Measurements from ENCODE around the gene FBXW4. TPM values are rescaled to one million over a fixed set of nuclear protein-coding genes. Genes with fewer than 3 reads are reported as not detected.

Gene FBXW4
- total and polyA plus RNA-seq, 2 donors: 32.0 to 32.9 TPM

DNA sequence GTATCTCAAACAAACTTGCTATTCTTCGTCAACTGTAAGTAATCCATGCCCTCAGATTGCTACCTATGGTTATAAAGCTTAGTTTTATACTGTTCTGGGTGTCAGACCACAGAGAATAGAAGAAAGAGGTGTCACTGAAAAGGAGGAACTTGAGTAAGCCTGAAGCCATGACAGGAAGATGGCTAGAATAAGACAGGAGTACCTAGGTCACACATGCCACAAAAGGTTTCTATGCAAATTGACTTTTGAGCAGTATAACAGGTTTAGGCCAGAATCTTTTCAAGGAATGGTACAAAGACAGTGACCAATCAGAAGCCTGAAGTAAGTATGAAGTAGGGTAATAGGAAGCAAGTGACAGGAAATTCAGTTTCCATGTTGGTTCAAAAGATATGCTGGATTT is 23.5 kb downstream of the FBXW4 start:
- 97% methylated on average over 1 of the region's 1 CpG for WGBS
- DNase-seq (ENCODE audit: low read depth in 6 of 9, low spot score in 9 of 9): no peak
- Histone ChIP-seq H3K36me3 (ENCODE audit: control insufficient read depth in 2 of 2, insufficient read depth in 2 of 2, low read length in 1 of 2) (peaks cover 53 to 64% of the 10 kb centered on the region in 2 donors), H3K27me3 (ENCODE audit: control insufficient read depth in 2 of 2, insufficient read depth in 1 of 2, low read length in 1 of 2) (no peaks in the 10 kb centered on the region), H3K27ac (ENCODE audit: low read depth in 1 of 2, low read length in 1 of 2) (no peak overlapping the region), H3K4me3 (ENCODE audit: low read length in 2 of 2) (no peak overlapping the region), H3K9me3 (ENCODE audit: control insufficient read depth in 2 of 2, insufficient read depth in 1 of 2, low read length in 1 of 2) (no peaks in the 10 kb centered on the region), H3K4me1 (ENCODE audit: control insufficient read depth in 2 of 2, insufficient read depth in 2 of 2, low read length in 2 of 2) (no peaks in the 10 kb centered on the region)

GRCh38 chr10:101670635-101671034 is 24.3 kb downstream of the FBXW4 start:
- Histone ChIP-seq H3K27ac (ENCODE audit: low read depth in 1 of 2, low read length in 1 of 2) (no peak overlapping the region), H3K36me3 (ENCODE audit: control insufficient read depth in 2 of 2, insufficient read depth in 2 of 2, low read length in 1 of 2) (peaks cover 61 to 70% of the 10 kb centered on the region in 2 donors), H3K4me3 (ENCODE audit: low read length in 2 of 2) (no peak overlapping the region), H3K27me3 (ENCODE audit: control insufficient read depth in 2 of 2, insufficient read depth in 1 of 2, low read length in 1 of 2) (no peaks in the 10 kb centered on the region), H3K4me1 (ENCODE audit: control insufficient read depth in 2 of 2, insufficient read depth in 2 of 2, low read length in 2 of 2) (no peaks in the 10 kb centered on the region), H3K9me3 (ENCODE audit: control insufficient read depth in 2 of 2, insufficient read depth in 1 of 2, low read length in 1 of 2) (no peaks in the 10 kb centered on the region)
- DNase-seq (ENCODE audit: low read depth in 6 of 9, low spot score in 9 of 9): peak in 1 of 9 donors; percentile 5

DNA sequence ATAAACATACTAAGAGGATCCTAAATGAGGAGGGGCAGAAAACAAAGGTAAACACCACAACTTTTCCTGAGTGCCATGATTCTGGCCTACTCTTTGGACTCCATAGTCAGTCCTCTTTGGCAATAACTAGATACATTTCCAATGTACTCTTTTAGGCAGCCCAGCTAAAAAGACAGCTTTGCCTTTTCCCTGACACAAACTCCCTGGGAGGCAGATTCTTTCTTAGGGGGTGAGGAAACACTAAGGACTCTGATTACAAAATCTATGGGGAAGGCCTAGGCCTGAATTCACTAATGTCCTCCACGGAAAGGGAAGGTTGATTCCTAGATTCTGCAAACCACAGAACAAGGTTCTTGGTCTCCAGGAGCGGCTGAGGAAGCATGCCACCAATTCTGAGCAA is 25.8 kb downstream of the FBXW4 start:
- 100% methylated on average over 2 of the region's 2 CpGs for WGBS
- Histone ChIP-seq H3K4me3 (ENCODE audit: low read length in 2 of 2) (no peak overlapping the region), H3K4me1 (ENCODE audit: control insufficient read depth in 2 of 2, insufficient read depth in 2 of 2, low read length in 2 of 2) (no peaks in the 10 kb centered on the region), H3K9me3 (ENCODE audit: control insufficient read depth in 2 of 2, insufficient read depth in 1 of 2, low read length in 1 of 2) (no peaks in the 10 kb centered on the region), H3K27ac (ENCODE audit: low read depth in 1 of 2, low read length in 1 of 2) (no peak overlapping the region), H3K36me3 (ENCODE audit: control insufficient read depth in 2 of 2, insufficient read depth in 2 of 2, low read length in 1 of 2) (peaks cover 62 to 75% of the 10 kb centered on the region in 2 donors), H3K27me3 (ENCODE audit: control insufficient read depth in 2 of 2, insufficient read depth in 1 of 2, low read length in 1 of 2) (no peaks in the 10 kb centered on the region)
- no peak for DNase-seq (ENCODE audit: low read depth in 6 of 9, low spot score in 9 of 9)

GRCh38 chr10:101668566-101668965 is 26.4 kb downstream of the FBXW4 start:
- H3K27me3 ChIP-seq (ENCODE audit: control insufficient read depth in 2 of 2, insufficient read depth in 1 of 2, low read length in 1 of 2): no peaks in the 10 kb centered on the region
- peaks cover 62 to 77% of the 10 kb centered on the region in 2 donors for H3K36me3 ChIP-seq (ENCODE audit: control insufficient read depth in 2 of 2, insufficient read depth in 2 of 2, low read length in 1 of 2)
- H3K9me3 ChIP-seq (ENCODE audit: control insufficient read depth in 2 of 2, insufficient read depth in 1 of 2, low read length in 1 of 2): no peaks in the 10 kb centered on the region
- no peak overlapping the region for H3K27ac ChIP-seq (ENCODE audit: low read depth in 1 of 2, low read length in 1 of 2)
- H3K4me3 ChIP-seq (ENCODE audit: low read length in 2 of 2): no peak overlapping the region
- DNase-seq (ENCODE audit: low read depth in 6 of 9, low spot score in 9 of 9): no peak
- WGBS: 98% methylated on average over 1 of the region's 1 CpG
- no peaks in the 10 kb centered on the region for H3K4me1 ChIP-seq (ENCODE audit: control insufficient read depth in 2 of 2, insufficient read depth in 2 of 2, low read length in 2 of 2)

- 97% methylated on average over 9 of the region's 9 CpGs for WGBS
- DNase-seq (ENCODE audit: low read depth in 6 of 9, low spot score in 9 of 9): no peak
- Histone ChIP-seq H3K4me1 (ENCODE audit: control insufficient read depth in 2 of 2, insufficient read depth in 2 of 2, low read length in 2 of 2) (no peaks in the 10 kb centered on the region), H3K27ac (ENCODE audit: low read depth in 1 of 2, low read length in 1 of 2) (no peak overlapping the region), H3K4me3 (ENCODE audit: low read length in 2 of 2) (no peak overlapping the region), H3K27me3 (ENCODE audit: control insufficient read depth in 2 of 2, insufficient read depth in 1 of 2, low read length in 1 of 2) (no peaks in the 10 kb centered on the region), H3K36me3 (ENCODE audit: control insufficient read depth in 2 of 2, insufficient read depth in 2 of 2, low read length in 1 of 2) (peaks cover 62 to 82% of the 10 kb centered on the region in 2 donors), H3K9me3 (ENCODE audit: control insufficient read depth in 2 of 2, insufficient read depth in 1 of 2, low read length in 1 of 2) (no peaks in the 10 kb centered on the region)
Observed at GRCh38 chr10:101666083-101666482, 28.9 kb downstream of the FBXW4 start.

GRCh38 chr10:101663097-101663496 is 31.9 kb downstream of the FBXW4 start:
- Histone ChIP-seq H3K36me3 (ENCODE audit: control insufficient read depth in 2 of 2, insufficient read depth in 2 of 2, low read length in 1 of 2) (peaks cover 60 to 84% of the 10 kb centered on the region in 2 donors), H3K9me3 (ENCODE audit: control insufficient read depth in 2 of 2, insufficient read depth in 1 of 2, low read length in 1 of 2) (no peaks in the 10 kb centered on the region), H3K27ac (ENCODE audit: low read depth in 1 of 2, low read length in 1 of 2) (no peak overlapping the region), H3K4me3 (ENCODE audit: low read length in 2 of 2) (no peak overlapping the region), H3K4me1 (ENCODE audit: control insufficient read depth in 2 of 2, insufficient read depth in 2 of 2, low read length in 2 of 2) (no peaks in the 10 kb centered on the region), H3K27me3 (ENCODE audit: control insufficient read depth in 2 of 2, insufficient read depth in 1 of 2, low read length in 1 of 2) (no peaks in the 10 kb centered on the region)
- 98% methylated on average over 1 of the region's 1 CpG for WGBS
- DNase-seq (ENCODE audit: low read depth in 6 of 9, low spot score in 9 of 9): no peak

GRCh38 chr10:101660256-101660655 is 34.7 kb downstream of the FBXW4 start:
- Histone ChIP-seq H3K27me3 (ENCODE audit: control insufficient read depth in 2 of 2, insufficient read depth in 1 of 2, low read length in 1 of 2) (no peaks in the 10 kb centered on the region), H3K4me3 (ENCODE audit: low read length in 2 of 2) (no peak overlapping the region), H3K36me3 (ENCODE audit: control insufficient read depth in 2 of 2, insufficient read depth in 2 of 2, low read length in 1 of 2) (peaks cover 53 to 81% of the 10 kb centered on the region in 2 donors), H3K27ac (ENCODE audit: low read depth in 1 of 2, low read length in 1 of 2) (no peak overlapping the region), H3K9me3 (ENCODE audit: control insufficient read depth in 2 of 2, insufficient read depth in 1 of 2, low read length in 1 of 2) (no peaks in the 10 kb centered on the region), H3K4me1 (ENCODE audit: control insufficient read depth in 2 of 2, insufficient read depth in 2 of 2, low read length in 2 of 2) (no peaks in the 10 kb centered on the region)
- DNase-seq (ENCODE audit: low read depth in 6 of 9, low spot score in 9 of 9): no peak
- WGBS: 98% methylated on average over 4 of the region's 4 CpGs

DNA sequence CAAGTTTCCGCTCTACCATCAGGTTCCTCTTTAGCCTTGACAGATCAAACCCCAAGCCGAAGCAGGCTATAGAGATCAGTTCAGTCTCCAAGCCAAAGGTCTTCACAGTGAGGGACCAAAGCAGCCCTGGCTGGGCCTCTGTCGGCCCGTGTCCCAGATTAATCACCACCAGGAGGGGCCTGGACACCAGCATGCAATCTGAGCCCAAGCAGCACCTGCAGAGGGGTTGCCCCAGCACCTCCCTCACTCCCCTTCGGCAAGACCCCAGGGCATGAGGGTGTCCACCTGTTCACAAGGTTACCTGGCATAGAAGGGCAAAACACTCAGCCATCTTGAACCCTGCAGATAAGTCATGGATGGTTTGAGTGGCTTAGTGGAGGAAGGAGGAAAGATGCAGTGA is 36.0 kb downstream of the FBXW4 start:
- Histone ChIP-seq H3K36me3 (ENCODE audit: control insufficient read depth in 2 of 2, insufficient read depth in 2 of 2, low read length in 1 of 2) (peaks cover 50 to 72% of the 10 kb centered on the region in 2 donors), H3K4me1 (ENCODE audit: control insufficient read depth in 2 of 2, insufficient read depth in 2 of 2, low read length in 2 of 2) (no peaks in the 10 kb centered on the region), H3K27ac (ENCODE audit: low read depth in 1 of 2, low read length in 1 of 2) (no peak overlapping the region), H3K4me3 (ENCODE audit: low read length in 2 of 2) (no peak overlapping the region), H3K27me3 (ENCODE audit: control insufficient read depth in 2 of 2, insufficient read depth in 1 of 2, low read length in 1 of 2) (no peaks in the 10 kb centered on the region), H3K9me3 (ENCODE audit: control insufficient read depth in 2 of 2, insufficient read depth in 1 of 2, low read length in 1 of 2) (no peaks in the 10 kb centered on the region)
- DNase-seq (ENCODE audit: low read depth in 6 of 9, low spot score in 9 of 9): no peak
- WGBS: 98% methylated on average over 5 of the region's 5 CpGs

- Histone ChIP-seq H3K27me3 (ENCODE audit: control insufficient read depth in 2 of 2, insufficient read depth in 1 of 2, low read length in 1 of 2) (no peaks in the 10 kb centered on the region), H3K36me3 (ENCODE audit: control insufficient read depth in 2 of 2, insufficient read depth in 2 of 2, low read length in 1 of 2) (peaks cover 40 to 60% of the 10 kb centered on the region in 2 donors), H3K4me1 (ENCODE audit: control insufficient read depth in 2 of 2, insufficient read depth in 2 of 2, low read length in 2 of 2) (no peaks in the 10 kb centered on the region), H3K4me3 (ENCODE audit: low read length in 2 of 2) (no peak overlapping the region), H3K27ac (ENCODE audit: low read depth in 1 of 2, low read length in 1 of 2) (no peak overlapping the region), H3K9me3 (ENCODE audit: control insufficient read depth in 2 of 2, insufficient read depth in 1 of 2, low read length in 1 of 2) (no peaks in the 10 kb centered on the region)
- DNase-seq (ENCODE audit: low read depth in 6 of 9, low spot score in 9 of 9): no peak
- 96% methylated on average over 2 of the region's 2 CpGs for WGBS
Observed at GRCh38 chr10:101656890-101657289, 38.1 kb downstream of the FBXW4 start.

- 90% methylated on average over 6 of the region's 6 CpGs for WGBS
- H3K9me3 ChIP-seq (ENCODE audit: control insufficient read depth in 2 of 2, insufficient read depth in 1 of 2, low read length in 1 of 2): no peaks in the 10 kb centered on the region
- no peaks in the 10 kb centered on the region for H3K4me1 ChIP-seq (ENCODE audit: control insufficient read depth in 2 of 2, insufficient read depth in 2 of 2, low read length in 2 of 2)
- H3K36me3 ChIP-seq (ENCODE audit: control insufficient read depth in 2 of 2, insufficient read depth in 2 of 2, low read length in 1 of 2): peaks cover 39 to 52% of the 10 kb centered on the region in 2 donors
- H3K27ac ChIP-seq (ENCODE audit: low read depth in 1 of 2, low read length in 1 of 2): no peak overlapping the region
- H3K27me3 ChIP-seq (ENCODE audit: control insufficient read depth in 2 of 2, insufficient read depth in 1 of 2, low read length in 1 of 2): no peaks in the 10 kb centered on the region
- DNase-seq (ENCODE audit: low read depth in 6 of 9, low spot score in 9 of 9): no peak
- H3K4me3 ChIP-seq (ENCODE audit: low read length in 2 of 2): no peak overlapping the region
Observed at GRCh38 chr10:101655570-101655969, 39.4 kb downstream of the FBXW4 start.
